ENCODE results near the gene EID2. TPM values are rescaled to one million over a fixed set of nuclear protein-coding genes. Genes with fewer than 3 reads are reported as not detected.

The EID2 gene
- total and polyA plus RNA-seq, 2 of the 13 experiments (the other 11 are each of a cell fraction or from before 2014, with no cell fraction given) = 3.7 to 14.1 TPM

GRCh38 chr19:39506944-39507714 is 32.8 kb downstream of the EID2 start (continued):
- TF ChIP-seq ELF3 (CRISPR knock-in tag; IDR thresholded peaks at IDR 0.05) (peak; percentile 48), ZNF343 (CRISPR knock-in tag; IDR thresholded peaks at IDR 0.05) (peak; percentile 62; the same call in 1 of the 2 replicates), ZNF710 (CRISPR knock-in tag; IDR thresholded peaks at IDR 0.05; ENCODE audit: borderline replicate concordance) (0 out of 2 replicates have a peak, but pooled peaks have one; percentile 10), ZNF451 (CRISPR knock-in tag; IDR thresholded peaks at IDR 0.05) (peak; percentile 95), ZNF230 (CRISPR knock-in tag; IDR thresholded peaks at IDR 0.05) (peak; percentile 67; the same call in 1 of the 2 replicates), HDAC1 (CRISPR knock-in tag; IDR thresholded peaks at IDR 0.05) (peak; percentile 31; the same call in 1 of the 2 replicates), CREB3 (CRISPR knock-in tag; IDR thresholded peaks at IDR 0.05) (peak; percentile 98), STAT6 (CRISPR knock-in tag; IDR thresholded peaks at IDR 0.05; ENCODE audit: borderline replicate concordance) (no peak), ZSCAN20 (CRISPR knock-in tag; IDR thresholded peaks at IDR 0.05; ENCODE audit: borderline replicate concordance) (peak; percentile 84; the same call in 1 of the 2 replicates), TOPORS (CRISPR knock-in tag; IDR thresholded peaks at IDR 0.05) (peak; percentile 94), ZNF841 (CRISPR knock-in tag; IDR thresholded peaks at IDR 0.05; ENCODE audit: borderline replicate concordance) (peak; percentile 97), ZNF180 (CRISPR knock-in tag; IDR thresholded peaks at IDR 0.05; ENCODE audit: borderline replicate concordance, low read depth) (peak; percentile 58; the same call in 1 of the 2 replicates), ZBED4 (CRISPR knock-in tag; IDR thresholded peaks at IDR 0.05; ENCODE audit: borderline replicate concordance) (no peak), TCF7 (IDR thresholded peaks at IDR 0.05; ENCODE audit: low read depth) (no peak), ISL2 (CRISPR knock-in tag; IDR thresholded peaks at IDR 0.05) (peak; percentile 66), ZNF441 (CRISPR knock-in tag; IDR thresholded peaks at IDR 0.05; ENCODE audit: borderline replicate concordance) (peak; percentile 80), ZNF264 (CRISPR knock-in tag; IDR thresholded peaks at IDR 0.05) (0 out of 2 replicates have a peak, but pooled peaks have one; percentile 42)

Data from HepG2 (cell line).